PC-9 (cell line): ENCODE measurements around the gene ANKRD11. TPM values are rescaled to one million over a fixed set of nuclear protein-coding genes. Genes with fewer than 3 reads are reported as not detected.

ENCODE experiments used
- BruUV-seq: library from RNA; stranded (reverse); fragments of 400-500 nt; replicated peaks from 2 replicates; lab custom pipeline; 2021; lab: Mats Ljungman, UMichigan
- CTCF ChIA-PET: fragments of 300-600 bp; sonication (Branson Sonifier 250); formaldehyde crosslinking; loops from one replicate; lab custom pipeline; 2022; ENCODE audit warnings: antibody characterized with exemption; lab: Charles Lee
- POLR2A ChIA-PET: fragments of 300-600 bp; sonication (Branson Sonifier 250); formaldehyde crosslinking; loops from one replicate; lab custom pipeline; 2022; ENCODE audit warnings: antibody characterized with exemption; ENCODE audit not compliant: unreplicated experiment; lab: Charles Lee
- DNase-seq, 2 experiments: peaks; one replicate each; pipeline versions ENCODE4 v3.0.0 to v3.0.0-alpha.2; 2015 to 2022; ENCODE audit warnings: mixed read lengths in 1 of 2
- H2AFZ ChIP-seq: fragments of 200-600 bp; sonication (generic); 2 replicates; pipeline ENCODE4 v1.8.1; 2017; ENCODE audit warnings: antibody characterized with exemption
- H3F3A ChIP-seq: fragments of 200-600 bp; sonication (generic); 2 replicates; pipeline ENCODE4 v1.8.1; 2017; ENCODE audit warnings: antibody characterized with exemption, mild to moderate bottlenecking, low read depth; ENCODE audit not compliant: insufficient read depth
- H3K27ac ChIP-seq: fragments of 200-600 bp; sonication (generic); 2 replicates; pipeline ENCODE4 v1.6.1; 2016; ENCODE audit warnings: mixed run types
- H3K27me3 ChIP-seq: fragments of 200-600 bp; sonication (generic); 2 replicates; pipeline ENCODE4 v1.6.1; 2016; ENCODE audit warnings: low read depth, mixed run types; ENCODE audit not compliant: insufficient read depth
- H3K36me3 ChIP-seq: fragments of 200-600 bp; sonication (generic); 2 replicates; pipeline ENCODE4 v1.6.1; 2016; ENCODE audit warnings: low read depth, mixed run types
- H3K4me1 ChIP-seq: fragments of 200-600 bp; sonication (generic); replicated peaks from 2 replicates; pipeline ENCODE4 v1.6.1; 2016; ENCODE audit warnings: mixed run types; ENCODE audit not compliant: insufficient read depth
- H3K4me2 ChIP-seq: fragments of 200-600 bp; sonication (generic); 2 replicates; pipeline ENCODE4 v1.6.1; 2017; ENCODE audit warnings: mixed run types
- H3K4me3 ChIP-seq: fragments of 200-600 bp; sonication (generic); 2 replicates; pipeline ENCODE4 v1.6.1; 2016; ENCODE audit warnings: mixed run types
- H3K79me2 ChIP-seq: fragments of 200-600 bp; sonication (generic); 2 replicates; pipeline ENCODE4 v1.6.1; 2017; ENCODE audit warnings: low read depth, mixed run types
- H3K9me2 ChIP-seq: fragments of 200-600 bp; sonication (generic); 2 replicates; pipeline ENCODE4 v1.8.1; 2017; ENCODE audit warnings: mild to moderate bottlenecking; ENCODE audit not compliant: insufficient read depth
- H3K9me3 ChIP-seq: fragments of 200-600 bp; sonication (generic); 2 replicates; pipeline ENCODE4 v1.8.1; 2016; ENCODE audit warnings: low read depth; ENCODE audit not compliant: insufficient read depth
- H4K20me1 ChIP-seq: fragments of 200-600 bp; sonication (generic); 2 replicates; pipeline ENCODE4 v1.8.1; 2017; ENCODE audit not compliant: insufficient read depth
- EZH2 ChIP-seq: fragments of 200-600 bp; sonication (generic); IDR thresholded peaks from 2 replicates; pipeline ENCODE4 v1.8.0; 2017; ENCODE audit warnings: antibody characterized with exemption, low read depth
- intact Hi-C: fragments of 100-400 bp; cut with micrococcal nuclease; formaldehyde crosslinking; loops from one replicate; pipeline ENCODE4 v1.10.0; 2022; ENCODE audit not compliant: unreplicated experiment
- total RNA-seq: library from RNA; stranded (reverse); gene quantifications from 2 replicates; pipeline ENCODE4 v1.2.3, GENCODE V29; 2021
- TF ChIP-seq, protein P1 (sequence below): fragments of 200-600 bp; sonication (generic); conservative IDR thresholded peaks from 2 replicates; pipeline ENCODE4 v1.6.1; 2017; ENCODE audit warnings: mixed run types, antibody characterized with exemption, mild to moderate bottlenecking, moderate library complexity

ANKRD11 gene
- total RNA-seq, 1 experiment from 2014 or later: 220 TPM

DNA sequence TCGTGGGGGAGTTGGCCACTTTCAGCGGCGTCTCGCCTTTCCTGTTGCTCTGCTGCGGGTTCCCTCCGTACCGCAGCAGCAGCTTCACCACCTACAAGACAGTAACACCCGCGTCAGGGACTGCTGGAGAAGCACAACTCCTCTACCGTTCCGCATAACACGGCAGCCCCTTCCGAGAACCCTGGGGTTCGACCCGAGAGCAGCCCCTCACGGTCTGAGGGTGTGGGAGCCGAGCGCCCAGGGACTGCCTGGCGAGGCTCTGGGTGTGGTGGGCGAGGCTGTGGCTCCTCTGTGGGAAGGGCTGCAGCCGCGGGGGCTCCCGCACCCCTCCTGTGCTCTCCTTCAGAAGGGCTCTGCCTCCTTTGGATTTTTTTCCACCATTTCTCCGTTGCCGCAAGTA, 204.3 kb downstream of the ANKRD11 start:
- BruUV-seq: no TSS peak
- no peaks in the 10 kb centered on the region for H3K4me1 ChIP-seq
- H3K27ac ChIP-seq: no peak overlapping the region
- peaks cover 67% of the 10 kb centered on the region for H4K20me1 ChIP-seq
- DNase-seq: no peak
- TF ChIP-seq EZH2: no peak
- TF ChIP-seq, protein P1, sequence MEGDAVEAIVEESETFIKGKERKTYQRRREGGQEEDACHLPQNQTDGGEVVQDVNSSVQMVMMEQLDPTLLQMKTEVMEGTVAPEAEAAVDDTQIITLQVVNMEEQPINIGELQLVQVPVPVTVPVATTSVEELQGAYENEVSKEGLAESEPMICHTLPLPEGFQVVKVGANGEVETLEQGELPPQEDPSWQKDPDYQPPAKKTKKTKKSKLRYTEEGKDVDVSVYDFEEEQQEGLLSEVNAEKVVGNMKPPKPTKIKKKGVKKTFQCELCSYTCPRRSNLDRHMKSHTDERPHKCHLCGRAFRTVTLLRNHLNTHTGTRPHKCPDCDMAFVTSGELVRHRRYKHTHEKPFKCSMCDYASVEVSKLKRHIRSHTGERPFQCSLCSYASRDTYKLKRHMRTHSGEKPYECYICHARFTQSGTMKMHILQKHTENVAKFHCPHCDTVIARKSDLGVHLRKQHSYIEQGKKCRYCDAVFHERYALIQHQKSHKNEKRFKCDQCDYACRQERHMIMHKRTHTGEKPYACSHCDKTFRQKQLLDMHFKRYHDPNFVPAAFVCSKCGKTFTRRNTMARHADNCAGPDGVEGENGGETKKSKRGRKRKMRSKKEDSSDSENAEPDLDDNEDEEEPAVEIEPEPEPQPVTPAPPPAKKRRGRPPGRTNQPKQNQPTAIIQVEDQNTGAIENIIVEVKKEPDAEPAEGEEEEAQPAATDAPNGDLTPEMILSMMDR: no peak
- no peak overlapping the region for H3K4me2 ChIP-seq
- intact Hi-C loops: no loop called here
- H3K36me3 ChIP-seq: peaks cover 42% of the 10 kb centered on the region
- H3K9me2 ChIP-seq: no peaks in the 10 kb centered on the region
- ChIA-PET POLR2A (no interaction called here), CTCF (no interaction called here)
- no peaks in the 10 kb centered on the region for H3K9me3 ChIP-seq
- H3F3A ChIP-seq: peaks cover 32% of the 10 kb centered on the region; the same call in 1 of the 2 replicates
- no peaks in the 10 kb centered on the region for H3K27me3 ChIP-seq
- no peak overlapping the region for H2AFZ ChIP-seq
- no peak overlapping the region for H3K4me3 ChIP-seq
- H3K79me2 ChIP-seq: 0 out of 2 replicates have a peak, but pooled peaks cover 5% of the 10 kb centered on the region

DNA sequence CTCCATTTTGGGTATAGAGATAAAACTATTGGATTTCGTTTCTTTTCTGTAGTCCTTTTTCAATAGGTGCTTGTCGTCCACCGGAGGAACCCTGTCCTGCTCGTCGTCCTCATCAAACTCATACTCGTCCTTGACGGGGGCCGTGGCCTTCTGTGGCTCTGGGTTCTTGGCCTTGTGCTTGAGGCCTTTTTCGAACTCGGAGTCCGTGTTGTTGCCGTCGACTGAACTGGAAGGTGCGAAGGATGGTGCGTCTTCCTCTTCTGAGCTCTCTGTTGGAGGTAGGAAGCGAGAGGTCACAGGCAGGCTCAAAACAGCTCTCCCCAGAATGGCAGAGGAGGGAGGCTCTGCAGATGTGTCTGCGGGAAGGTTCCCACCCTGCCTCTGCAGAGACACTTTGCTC, 205.0 kb downstream of the ANKRD11 start:
- intact Hi-C loops: no loop called here
- Histone ChIP-seq H3K27ac (no peak overlapping the region), H3K4me3 (no peak overlapping the region), H3K4me1 (no peaks in the 10 kb centered on the region), H3K9me2 (no peaks in the 10 kb centered on the region), H3F3A (peaks cover 31% of the 10 kb centered on the region; the same call in 1 of the 2 replicates), H3K36me3 (peaks cover 45% of the 10 kb centered on the region), H3K79me2 (0 out of 2 replicates have a peak, but pooled peaks cover 5% of the 10 kb centered on the region), H3K9me3 (no peaks in the 10 kb centered on the region), H4K20me1 (peaks cover 65% of the 10 kb centered on the region), H2AFZ (no peak overlapping the region), H3K4me2 (no peak overlapping the region), H3K27me3 (no peaks in the 10 kb centered on the region)
- BruUV-seq: no TSS peak
- ChIA-PET POLR2A (no interaction called here), CTCF (no interaction called here)
- no peak for DNase-seq
- TF ChIP-seq, protein P1: no peak
- TF ChIP-seq EZH2: no peak

DNA sequence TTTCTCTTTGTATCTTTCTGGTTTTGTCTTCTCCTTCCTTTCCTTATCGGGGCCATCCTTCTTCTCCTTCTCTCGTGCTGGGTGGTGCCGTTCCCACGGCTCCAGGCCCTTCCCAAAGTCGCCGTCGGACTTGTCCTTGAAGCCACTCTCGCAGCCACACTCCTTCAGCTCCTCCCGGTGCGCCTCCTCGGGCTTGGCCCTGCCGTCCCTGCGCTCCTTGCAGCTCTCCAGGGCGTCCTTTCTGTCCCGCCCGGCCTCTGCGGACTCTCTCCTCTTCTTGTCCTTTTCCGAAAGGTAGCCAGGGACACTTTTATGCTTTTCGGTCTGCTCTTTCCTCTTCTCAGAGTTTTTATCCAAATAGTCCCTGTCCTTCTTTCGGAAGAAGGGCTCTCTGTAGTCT, 206.9 kb downstream of the ANKRD11 start:
- no TSS peak for BruUV-seq
- Histone ChIP-seq H2AFZ (no peak overlapping the region), H3K36me3 (peaks cover 36% of the 10 kb centered on the region), H4K20me1 (peaks cover 58% of the 10 kb centered on the region), H3K27ac (no peak overlapping the region), H3K4me1 (no peaks in the 10 kb centered on the region), H3K27me3 (no peaks in the 10 kb centered on the region), H3K9me3 (no peaks in the 10 kb centered on the region), H3F3A (peaks cover 31% of the 10 kb centered on the region; the same call in 1 of the 2 replicates), H3K4me3 (no peak overlapping the region), H3K9me2 (no peaks in the 10 kb centered on the region), H3K79me2 (no peaks in the 10 kb centered on the region), H3K4me2 (no peak overlapping the region)
- TF ChIP-seq EZH2: no peak
- TF ChIP-seq, protein P1: no peak
- ChIA-PET POLR2A (interaction anchor here (0.5 kb wide), 1 partner anchor 276 kb away, joined by 12 read pairs; no protein-coding TSS in a partner anchor), CTCF (no interaction called here)
- no peak for DNase-seq
- intact Hi-C loops: no loop called here
